HepG2 (cell line): Measurements from ENCODE around the gene LCN2. TPM values are rescaled to one million over a fixed set of nuclear protein-coding genes. Genes with fewer than 3 reads are reported as not detected.

Experiments
- ATAC-seq: fragments of 200-7000 bp; cut with Tn5 transposase; 3 replicates; pipeline ENCODE4 v1.9.1; 2020; ENCODE audit warnings: mild to moderate bottlenecking, moderate library complexity
- BruUV-seq: library from RNA; stranded (reverse); fragments of 400-500 nt; replicated peaks from 2 replicates; lab custom pipeline; 2021; lab: Mats Ljungman, UMichigan
- CTCF ChIA-PET: fragments of 300-600 bp; formaldehyde crosslinking; extraction: SDS; loops from one replicate; lab custom pipeline; 2021; ENCODE audit warnings: low total read pairs, inconsistent platforms, low intra/inter-chr PET ratio; lab: Yijun Ruan, JAX
- POLR2A ChIA-PET: fragments of 350-600 bp; sonication (Branson Sonifier 250); formaldehyde crosslinking; loops from one replicate; lab custom pipeline; 2020; ENCODE audit warnings: antibody characterized with exemption, inconsistent platforms; lab: Yijun Ruan, JAX
- DNase-seq: peaks from one replicate; pipeline ENCODE4 v3.0.0-alpha.2; 2015; ENCODE audit warnings: low spot score
- FAIRE-seq: peaks from 3 replicates; lab custom pipeline; 2011; peaks lifted over from hg19 to GRCh38; lab: Jason Lieb, UNC
- H2AFZ ChIP-seq: one replicate; pipeline ENCODE4 v1.6.1; 2011; ENCODE audit warnings: low read length, inconsistent platforms
- H3K27ac ChIP-seq: fragments of 300-600 bp; 3 replicates; pipeline ENCODE4 v1.8.0; 2011; ENCODE audit warnings: mixed run types, mild to moderate bottlenecking, mixed read lengths, low read length, inconsistent platforms; ENCODE audit not compliant: insufficient read depth; ENCODE audit errors: extremely low read length
- H3K27me3 ChIP-seq, 2 experiments: fragments of 200-600 bp in 1 of 2; 2 replicates in 1 of 2; 3 replicates in 1 of 2; pipeline versions ENCODE4 v1.6.0 to v1.8.0; 2011; ENCODE audit warnings: low read length in 2 of 2, mild to moderate bottlenecking in 2 of 2, moderate library complexity in 2 of 2, inconsistent platforms in 1 of 2; ENCODE audit not compliant: insufficient read depth in 2 of 2, control insufficient read depth in 1 of 2
- H3K36me3 ChIP-seq, 2 experiments: fragments of 200-600 bp in 1 of 2; replicated peaks in 1 of 2; 2 replicates in 1 of 2; 3 replicates in 1 of 2; pipeline versions ENCODE4 v1.5.1 to v1.8.0; 2011; ENCODE audit warnings: low read length in 2 of 2, inconsistent platforms in 1 of 2; ENCODE audit not compliant: insufficient read depth in 2 of 2, control insufficient read depth in 1 of 2
- H3K4me1 ChIP-seq: 2 replicates; pipeline ENCODE4 v1.5.1; 2012; ENCODE audit warnings: low read length, inconsistent platforms; ENCODE audit not compliant: insufficient read depth
- H3K4me2 ChIP-seq: 2 replicates; pipeline ENCODE4 v1.6.0; 2011; ENCODE audit warnings: low read depth, low read length, inconsistent platforms
- H3K4me3 ChIP-seq, 3 experiments: fragments of 200-600 bp in 1 of 3; sonication (generic), shearing (Covaris generic) in 1 of 3; replicated peaks in 1 of 3; 2 replicates each; pipeline ENCODE4 v1.5.1; 2011 to 2016; ENCODE audit warnings: low read length in 3 of 3, inconsistent platforms in 2 of 3, low read depth in 2 of 3, mild to moderate bottlenecking in 2 of 3, control low read depth in 1 of 3, mixed read lengths in 1 of 3; ENCODE audit not compliant: insufficient read depth in 1 of 3
- H3K79me2 ChIP-seq: one replicate; pipeline ENCODE4 v1.6.1; 2011; ENCODE audit warnings: low read length, inconsistent platforms; ENCODE audit not compliant: insufficient read depth
- H3K9ac ChIP-seq: 2 replicates; pipeline ENCODE4 v1.6.0; 2011; ENCODE audit warnings: mild to moderate bottlenecking, low read depth, low read length, inconsistent platforms; ENCODE audit not compliant: insufficient read depth
- H3K9me3 ChIP-seq: 2 replicates; pipeline ENCODE4 v1.5.1; 2012; ENCODE audit warnings: mild to moderate bottlenecking, low read length
- H4K20me1 ChIP-seq: 2 replicates; pipeline ENCODE4 v1.6.0; 2011; ENCODE audit warnings: inconsistent platforms, mild to moderate bottlenecking, low read length, moderate library complexity; ENCODE audit not compliant: insufficient read depth
- BCL6 ChIP-seq: IDR thresholded peaks from 2 replicates; pipeline ENCODE4 v1.6.1; 2016; ENCODE audit warnings: missing genetic modification reagents, missing compliant biosample characterization
- DZIP1 ChIP-seq: sonication (generic); formaldehyde crosslinking; IDR thresholded peaks from 2 replicates; pipeline ENCODE4 v1.5.0; 2020; ENCODE audit warnings: mild to moderate bottlenecking, missing genetic modification reagents
- FOXA3 ChIP-seq: IDR thresholded peaks from 2 replicates; pipeline ENCODE4 v1.6.1; 2016; ENCODE audit warnings: missing genetic modification reagents, missing compliant biosample characterization
- FOXM1 ChIP-seq: sonication (generic); formaldehyde crosslinking; IDR thresholded peaks from 2 replicates; pipeline ENCODE4 v1.5.0; 2020; ENCODE audit warnings: missing genetic modification reagents
- HIC2 ChIP-seq: sonication (generic); formaldehyde crosslinking; IDR thresholded peaks from 2 replicates; pipeline ENCODE4 v1.9.0; 2022; ENCODE audit warnings: low read depth, missing genetic modification reagents
- MZF1 ChIP-seq: sonication (generic); formaldehyde crosslinking; IDR thresholded peaks from 2 replicates; pipeline ENCODE4 v1.8.1; 2023; ENCODE audit warnings: mild to moderate bottlenecking, missing genetic modification reagents, borderline replicate concordance
- RFX1 ChIP-seq: fragments of 450-650 bp; IDR thresholded peaks from 2 replicates; pipeline ENCODE4 v1.6.1; 2017
- ZBTB33 ChIP-seq: sonication (generic); formaldehyde crosslinking; IDR thresholded peaks from 2 replicates; pipeline ENCODE4 v1.4.0; 2020; ENCODE audit warnings: missing genetic modification reagents
- ZNF687 ChIP-seq: sonication (generic); formaldehyde crosslinking; IDR thresholded peaks from 2 replicates; pipeline ENCODE4 v1.5.1; 2020; ENCODE audit warnings: mild to moderate bottlenecking, missing genetic modification reagents, moderate library complexity
- ZNF768 ChIP-seq: sonication (generic); formaldehyde crosslinking; IDR thresholded peaks from 2 replicates; pipeline ENCODE4 v1.4.0; 2020; ENCODE audit warnings: missing genetic modification reagents
- ZNF777 ChIP-seq: sonication (generic); formaldehyde crosslinking; IDR thresholded peaks from 2 replicates; pipeline ENCODE4 v1.4.0; 2020; ENCODE audit warnings: missing genetic modification reagents
- ZNF883 ChIP-seq: sonication (generic); formaldehyde crosslinking; IDR thresholded peaks from 2 replicates; pipeline ENCODE4 v1.5.1; 2020; ENCODE audit warnings: mild to moderate bottlenecking, missing genetic modification reagents; ENCODE audit errors: not compliant biosample characterization
- WGBS: methylation state at CpG from one replicate; pipeline ENCODE4 v1.1.6; 2017; ENCODE audit warnings: low lambda C conversion rate; 5-methylcytosine and 5-hydroxymethylcytosine counted together
- in situ Hi-C: cut with HindIII; loops from 2 replicates; pipeline ENCODE4 v1.10.0; 2017; ENCODE audit warnings: low pct_unique_long_range_greater_than_20kb; ENCODE audit not compliant: extremely low pct_ligation_motif_present
- intact Hi-C: fragments of 100-400 bp; cut with micrococcal nuclease; formaldehyde crosslinking; loops from one replicate; pipeline ENCODE4 v1.10.0; 2022; ENCODE audit not compliant: unreplicated experiment
- polyA plus RNA-seq, 8 experiments: library from polyadenylated mRNA; depleted of rRNA in 3 of 8; stranded (reverse) in 7 of 8; unstranded in 1 of 8; fragments of >200 nt; fragmentation: Illumina TruSeq in 4 of 8; extraction: Trizol in 4 of 8; gene quantifications; 2 replicates each; pipeline versions ENCODE4 v1.2.1 to v1.2.3, GENCODE V29; 2011 to 2016; ENCODE audit warnings: low read depth in 4 of 8, missing spikeins in 1 of 8, mixed read lengths in 1 of 8; ENCODE audit not compliant: insufficient read depth in 1 of 8
- total RNA-seq, 5 experiments: library from RNA; depleted of rRNA; stranded (reverse); fragments of >200 nt; fragmentation: Illumina TruSeq; extraction: Trizol; gene quantifications; 2 replicates each; pipeline ENCODE4 v1.2.3, GENCODE V29; 2016; ENCODE audit warnings: low read depth in 1 of 5

LCN2 gene
- total and polyA plus RNA-seq, 2 of the 13 experiments (the other 11 are each of a cell fraction or from before 2014, with no cell fraction given), result 0.38 to 1.4 TPM

GRCh38 chr9:128153060-128153946 lies 4.0 kb downstream of the LCN2 start:
- FAIRE-seq (no peak), ATAC-seq (peak; percentile 44), DNase-seq (no peak)
- 29% methylated on average over 9 of the region's 26 CpGs for WGBS
- peak overlapping the region; percentile 23 for H2AFZ ChIP-seq
- H3K4me1 ChIP-seq, result peaks cover 58% of the 10 kb centered on the region
- H3K9me3 ChIP-seq, result no peaks in the 10 kb centered on the region
- H3K4me2 ChIP-seq, result peak overlapping the region; percentile 62
- ChIA-PET POLR2A (interaction anchor here (1.8 kb wide), 1 partner anchor 37 kb away, joined by 5 read pairs; no protein-coding TSS in a partner anchor), CTCF (no interaction called here)
- no TSS peak for BruUV-seq
- peaks cover 9 to 38% of the 10 kb centered on the region in 2 experiments; a peak in 4 of 5 replicates for H3K27me3 ChIP-seq
- H3K27ac ChIP-seq, result no peak overlapping the region
- H3K36me3 ChIP-seq, result no peaks in the 10 kb centered on the region
- peak overlapping the region; percentile 34; the same call in 1 of the 2 replicates for H3K9ac ChIP-seq
- peak overlapping the region in 1 of 3 experiments; percentile 53; a peak in 1 of 6 replicates for H3K4me3 ChIP-seq
- no peaks in the 10 kb centered on the region for H3K79me2 ChIP-seq
- intact Hi-C loops (no loop called here), in situ Hi-C loops (no loop called here)
- no peaks in the 10 kb centered on the region for H4K20me1 ChIP-seq
- TF ChIP-seq BCL6 (CRISPR knock-in tag) (peak; percentile 40; the same call in 1 of the 2 replicates), FOXM1 (CRISPR knock-in tag) (no peak), MZF1 (CRISPR knock-in tag) (no peak), ZNF883 (CRISPR knock-in tag) (peak; percentile 2), ZNF687 (peak; percentile 40), ZNF777 (CRISPR knock-in tag) (no peak), ZNF768 (peak; percentile 9; the same call in 1 of the 2 replicates), ZBTB33 (peak; percentile 71), HIC2 (peak; percentile 63; the same call in 1 of the 2 replicates), FOXA3 (peak; percentile 26; the same call in 1 of the 2 replicates), DZIP1 (CRISPR knock-in tag) (no peak), RFX1 (no peak)
